Measurements from ENCODE around the gene TBXAS1. TPM values are rescaled to one million over a fixed set of nuclear protein-coding genes. Genes with fewer than 3 reads are reported as not detected.

TBXAS1 gene
- total RNA-seq, 3 donors from 2014 or later (not counting 1 experiment from before 2014, with no cell fraction given): 72.7 to 110 (median 88.7) TPM

GRCh38 chr7:139968931-139969330 lies 139.9 kb downstream of the TBXAS1 start:
- Mint-ChIP-seq H3K4me3 (no peak overlapping the region), H3K27me3 (ENCODE audit: low read depth in 2 of 2) (no peaks in the 10 kb centered on the region), H3K9me3 (no peaks in the 10 kb centered on the region), H3K27ac (no peak overlapping the region), H3K4me1 (peaks cover 0 to 11% of the 10 kb centered on the region in 2 donors), H3K36me3 (no peaks in the 10 kb centered on the region)
- TF ChIP-seq CTCF (IDR thresholded peaks at IDR 0.05): no peak
- Histone ChIP-seq H3K9me3 (ENCODE audit: control insufficient read depth, insufficient read depth, low read length) (no peaks in the 10 kb centered on the region), H3K27me3 (ENCODE audit: control insufficient read depth, insufficient read depth, low read length) (no peaks in the 10 kb centered on the region), H3K4me3 (ENCODE audit: low read length) (no peak overlapping the region), H3K4me1 (ENCODE audit: control insufficient read depth, insufficient read depth, low read length) (no peaks in the 10 kb centered on the region), H3K27ac (ENCODE audit: low read length) (no peak overlapping the region), H3K36me3 (ENCODE audit: control insufficient read depth, insufficient read depth, low read length) (no peaks in the 10 kb centered on the region)
- ATAC-seq (no peak), DNase-seq (no peak)
- intact Hi-C loops (cut with micrococcal nuclease): no loop called here

GRCh38 chr7:139972029-139972428 lies 143.0 kb downstream of the TBXAS1 start:
- Mint-ChIP-seq H3K36me3 (no peaks in the 10 kb centered on the region), H3K9me3 (no peaks in the 10 kb centered on the region), H3K27me3 (ENCODE audit: low read depth in 2 of 2) (no peaks in the 10 kb centered on the region), H3K4me3 (no peak overlapping the region), H3K27ac (no peak overlapping the region), H3K4me1 (peaks cover 0 to 8% of the 10 kb centered on the region in 2 donors)
- H3K4me3 ChIP-seq (ENCODE audit: low read length): no peak overlapping the region
- no peak for DNase-seq
- no peaks in the 10 kb centered on the region for H3K4me1 ChIP-seq (ENCODE audit: control insufficient read depth, insufficient read depth, low read length)
- no peak for ATAC-seq
- no peaks in the 10 kb centered on the region for H3K9me3 ChIP-seq (ENCODE audit: control insufficient read depth, insufficient read depth, low read length)
- no peak for TF ChIP-seq CTCF (IDR thresholded peaks at IDR 0.05)
- H3K27ac ChIP-seq (ENCODE audit: low read length): no peak overlapping the region
- H3K36me3 ChIP-seq (ENCODE audit: control insufficient read depth, insufficient read depth, low read length): no peaks in the 10 kb centered on the region
- intact Hi-C loops (cut with micrococcal nuclease): no loop called here
- no peaks in the 10 kb centered on the region for H3K27me3 ChIP-seq (ENCODE audit: control insufficient read depth, insufficient read depth, low read length)

GRCh38 chr7:139973101-139974050 lies 144.3 kb downstream of the TBXAS1 start:
- Histone ChIP-seq H3K9me3 (ENCODE audit: control insufficient read depth, insufficient read depth, low read length) (no peaks in the 10 kb centered on the region), H3K27ac (ENCODE audit: low read length) (no peak overlapping the region), H3K4me3 (ENCODE audit: low read length) (no peak overlapping the region), H3K27me3 (ENCODE audit: control insufficient read depth, insufficient read depth, low read length) (no peaks in the 10 kb centered on the region), H3K4me1 (ENCODE audit: control insufficient read depth, insufficient read depth, low read length) (no peaks in the 10 kb centered on the region), H3K36me3 (ENCODE audit: control insufficient read depth, insufficient read depth, low read length) (no peaks in the 10 kb centered on the region)
- Mint-ChIP-seq H3K4me3 (no peak overlapping the region), H3K36me3 (no peaks in the 10 kb centered on the region), H3K9me3 (no peaks in the 10 kb centered on the region), H3K27me3 (ENCODE audit: low read depth in 2 of 2) (no peaks in the 10 kb centered on the region), H3K27ac (no peak overlapping the region), H3K4me1 (peaks cover 0 to 5% of the 10 kb centered on the region in 2 donors)
- DNase-seq: no peak
- intact Hi-C loops (cut with micrococcal nuclease): no loop called here
- 96% methylated on average over 10 of the region's 11 CpGs for WGBS (ENCODE audit: insufficient coverage)
- no peak for TF ChIP-seq CTCF (IDR thresholded peaks at IDR 0.05)
- no peak for ATAC-seq

All from natural killer cell (primary cell).